MG63 (cell line): ENCODE data around the gene AKAP6. TPM values are rescaled to one million over a fixed set of nuclear protein-coding genes. Genes with fewer than 3 reads are reported as not detected.
"Not testable (repeated sequence)": the region's sequence is repeated elsewhere in the genome, so short reads cannot be mapped to it uniquely, and the experiment has no call there.

Experiments
- DNase-seq: peaks from one replicate; pipeline ENCODE4 v3.0.0-alpha.2; 2020
- H3K27me3 ChIP-seq: fragments of 250-450 bp; sonication (Bioruptor Pico); 2 replicates; pipeline ENCODE4 v1.5.1; 2020; ENCODE audit warnings: mild to moderate bottlenecking, moderate library complexity
- H3K36me3 ChIP-seq: fragments of 250-450 bp; sonication (Bioruptor Pico); 2 replicates; pipeline ENCODE4 v1.5.1; 2020; ENCODE audit warnings: mild to moderate bottlenecking, moderate library complexity
- H3K4me3 ChIP-seq: fragments of 250-450 bp; sonication (Bioruptor Pico); 2 replicates; pipeline ENCODE4 v1.5.1; 2020; ENCODE audit warnings: mild to moderate bottlenecking, moderate library complexity
- H3K9me3 ChIP-seq: fragments of 250-450 bp; sonication (Bioruptor Pico); 2 replicates; pipeline ENCODE4 v1.5.1; 2020; ENCODE audit warnings: mild to moderate bottlenecking, moderate library complexity
- total RNA-seq: library from RNA; depleted of rRNA; stranded (reverse); fragments of >200 nt; shearing (Covaris generic); gene quantifications from 2 replicates; pipeline ENCODE4 v1.2.3, GENCODE V29; 2014; ENCODE audit warnings: low replicate concordance

AKAP6 gene
- total RNA-seq, 1 experiment from 2014 or later: 1.7 TPM

DNA sequence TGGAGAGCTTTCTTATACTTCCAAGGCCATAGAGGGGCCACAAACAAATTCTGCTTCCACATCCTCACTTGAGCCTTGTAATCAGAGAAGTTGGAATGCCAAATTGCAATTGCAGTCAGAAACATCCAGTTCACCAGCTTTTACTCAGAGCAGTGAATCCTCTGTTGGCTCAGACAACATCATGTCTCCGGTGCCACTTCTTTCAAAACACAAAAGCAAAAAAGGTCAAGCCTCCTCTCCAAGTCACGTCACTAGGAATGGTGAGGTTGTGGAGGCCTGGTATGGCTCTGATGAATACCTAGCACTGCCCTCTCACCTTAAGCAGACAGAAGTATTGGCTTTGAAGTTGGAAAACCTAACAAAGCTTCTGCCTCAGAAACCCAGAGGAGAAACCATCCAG, 217.1 kb downstream of the AKAP6 start:
- Histone ChIP-seq H3K9me3 (no peaks in the 10 kb centered on the region), H3K36me3 (no peaks in the 10 kb centered on the region), H3K27me3 (no peaks in the 10 kb centered on the region), H3K4me3 (no peak overlapping the region)
- DNase-seq: no peak

DNA sequence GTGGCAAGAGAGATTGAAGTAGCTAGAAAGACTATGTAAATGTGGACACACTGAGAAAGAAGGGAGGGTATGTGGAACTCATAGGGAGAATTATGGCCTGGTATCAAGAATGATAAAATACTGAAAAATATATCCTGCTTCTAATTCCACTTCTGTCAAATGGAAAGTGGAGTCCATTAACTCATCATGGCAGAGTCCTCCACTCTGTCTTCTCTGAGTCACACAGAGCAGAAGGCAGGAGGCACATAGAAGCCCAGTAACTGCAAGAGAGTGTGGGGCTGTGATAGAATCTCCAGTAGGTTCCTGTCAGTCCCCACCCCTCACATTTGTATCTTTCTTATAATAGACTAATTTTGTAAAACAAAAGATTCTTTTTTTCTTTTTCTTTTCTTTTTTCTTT, 223.7 kb downstream of the AKAP6 start:
- no peaks in the 10 kb centered on the region for H3K27me3 ChIP-seq
- no peak for DNase-seq
- H3K4me3 ChIP-seq: no peak overlapping the region
- H3K36me3 ChIP-seq: no peaks in the 10 kb centered on the region
- H3K9me3 ChIP-seq: no peaks in the 10 kb centered on the region

DNA sequence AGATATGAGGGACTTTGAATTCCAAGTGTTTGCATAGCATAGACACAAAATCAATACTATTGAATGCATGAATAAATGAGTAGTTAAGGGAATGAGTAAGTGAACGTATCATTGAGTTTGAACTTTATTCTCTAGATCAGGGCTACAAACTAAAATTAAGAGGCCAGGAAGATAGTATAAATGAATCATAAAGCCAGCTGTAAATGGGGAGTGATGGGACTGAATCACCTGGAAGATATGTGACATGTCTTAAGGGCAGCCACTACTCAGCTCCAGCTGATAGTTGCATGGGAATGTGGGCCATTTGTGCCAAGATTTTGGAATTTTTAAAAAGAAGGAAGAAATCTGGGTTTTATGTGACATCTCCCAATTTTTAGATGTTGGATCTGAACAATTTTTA, 229.9 kb downstream of the AKAP6 start:
- Histone ChIP-seq H3K36me3 (no peaks in the 10 kb centered on the region), H3K27me3 (no peaks in the 10 kb centered on the region), H3K9me3 (no peaks in the 10 kb centered on the region), H3K4me3 (no peak overlapping the region)
- no peak for DNase-seq

DNA sequence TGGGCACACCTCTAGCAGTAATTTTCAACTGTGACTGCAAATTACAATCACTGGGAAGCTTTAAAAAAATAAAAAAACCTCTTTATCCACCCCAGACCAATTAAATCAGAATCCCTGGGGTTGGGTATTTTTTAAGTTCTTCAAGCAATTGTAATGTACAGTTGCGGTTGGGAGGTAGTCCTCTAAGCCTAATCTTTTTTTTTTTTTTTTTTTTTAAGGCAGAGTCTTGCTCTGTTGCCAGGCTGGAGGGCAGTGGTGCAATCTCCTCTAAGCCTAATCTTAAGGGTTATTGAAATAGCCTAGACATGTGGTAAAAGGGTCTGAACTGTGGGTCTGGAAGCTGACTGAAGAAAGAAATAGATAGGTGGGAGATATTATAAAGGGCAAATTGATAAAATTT, 230.5 kb downstream of the AKAP6 start:
- no peak for DNase-seq
- Histone ChIP-seq H3K4me3 (no peak overlapping the region), H3K9me3 (no peaks in the 10 kb centered on the region), H3K36me3 (no peaks in the 10 kb centered on the region), H3K27me3 (no peaks in the 10 kb centered on the region)

DNA sequence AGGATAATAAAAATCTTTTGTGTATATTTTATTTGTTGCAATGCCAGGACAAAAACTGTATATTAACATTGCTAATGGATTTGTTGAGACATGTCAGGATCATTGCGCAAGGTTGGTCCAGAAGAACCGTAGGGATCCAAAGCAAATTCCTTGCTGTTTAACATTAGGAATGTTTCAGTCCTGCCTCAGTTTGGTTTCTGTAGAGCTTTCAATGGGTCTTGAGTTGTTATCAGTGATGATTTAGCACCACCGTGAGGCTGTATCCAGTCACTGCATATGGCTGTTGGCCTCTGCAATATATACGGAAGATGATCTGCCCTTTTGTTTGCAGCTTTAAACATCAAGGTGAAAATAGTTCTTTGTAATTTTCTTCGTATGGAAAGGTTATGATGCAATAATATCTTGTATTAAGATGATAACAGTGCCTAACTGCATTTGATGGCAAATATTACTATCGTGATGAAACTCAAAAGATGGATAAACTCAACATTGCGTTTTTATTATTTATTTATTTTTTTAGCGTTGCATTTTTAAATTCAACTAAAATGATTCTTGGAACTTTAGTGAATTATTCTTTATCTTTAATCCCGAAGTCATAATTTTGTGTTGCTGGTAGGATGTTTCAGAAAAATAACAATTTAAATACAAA, 231.2 kb downstream of the AKAP6 start:
- H3K36me3 ChIP-seq: no peaks in the 10 kb centered on the region
- peak; percentile 19 for DNase-seq
- H3K4me3 ChIP-seq: no peak overlapping the region
- H3K9me3 ChIP-seq: no peaks in the 10 kb centered on the region
- H3K27me3 ChIP-seq: no peaks in the 10 kb centered on the region

DNA sequence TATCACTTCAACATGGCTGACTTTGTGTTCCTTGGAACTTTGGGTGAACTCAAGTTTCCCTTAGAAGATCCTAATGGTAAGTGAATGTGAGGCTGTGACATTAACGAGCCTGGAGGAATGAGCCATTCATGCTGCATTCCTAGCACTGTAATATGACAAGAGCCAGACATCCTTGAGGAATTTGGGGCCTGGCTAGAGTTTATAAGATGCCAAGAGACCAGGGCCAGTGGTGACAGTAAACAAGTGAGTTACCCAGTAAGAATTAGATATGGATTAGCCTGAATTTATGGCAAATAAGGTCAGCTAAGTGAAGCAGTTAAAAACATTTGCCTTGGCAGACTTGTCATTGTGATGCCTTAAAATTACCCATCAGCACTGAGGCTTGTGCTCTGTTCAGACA, 232.4 kb downstream of the AKAP6 start:
- H3K4me3 ChIP-seq: no peak overlapping the region
- no peaks in the 10 kb centered on the region for H3K36me3 ChIP-seq
- peak; percentile 40 for DNase-seq
- no peaks in the 10 kb centered on the region for H3K9me3 ChIP-seq
- H3K27me3 ChIP-seq: no peaks in the 10 kb centered on the region

DNA sequence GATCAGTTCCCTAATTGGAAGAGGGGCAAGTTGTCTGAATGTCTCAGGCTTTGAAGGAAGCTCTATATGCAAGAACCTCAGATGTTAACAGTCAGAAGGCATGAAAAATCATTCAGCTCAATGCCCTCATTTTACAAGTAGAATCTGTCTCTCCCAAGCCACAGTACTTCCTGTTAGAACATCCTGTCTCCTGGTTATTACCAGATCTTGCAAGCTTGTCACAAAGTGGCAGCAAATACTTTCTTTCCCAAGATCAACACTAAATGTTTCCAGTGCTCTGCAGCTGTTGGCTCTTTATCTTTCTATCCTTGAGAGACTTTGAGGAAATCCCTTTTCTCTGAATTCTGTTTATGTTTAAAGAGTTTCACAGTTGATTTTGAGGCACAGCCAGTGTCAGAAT, 235.5 kb downstream of the AKAP6 start:
- H3K27me3 ChIP-seq: no peaks in the 10 kb centered on the region
- DNase-seq: no peak
- H3K9me3 ChIP-seq: no peaks in the 10 kb centered on the region
- H3K36me3 ChIP-seq: no peaks in the 10 kb centered on the region
- no peak overlapping the region for H3K4me3 ChIP-seq

DNA sequence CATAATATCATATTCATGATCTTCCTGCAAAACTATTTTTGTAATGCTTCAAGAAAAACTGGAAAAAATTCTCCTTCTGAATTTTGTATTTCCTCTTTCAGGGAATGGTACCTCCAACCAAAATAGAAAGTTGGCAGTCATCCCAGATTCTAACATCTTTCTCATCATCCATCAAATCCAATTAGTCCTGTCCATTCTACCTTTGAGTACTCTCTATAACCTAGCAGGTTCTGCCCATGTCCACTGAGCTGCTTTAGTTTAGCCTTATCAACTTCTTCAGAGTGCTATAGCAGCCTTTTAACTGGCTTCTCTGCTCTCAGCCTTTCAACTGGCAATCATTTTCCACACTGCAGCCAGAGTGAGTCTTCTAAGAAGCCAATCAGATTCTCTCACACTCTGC, 236.2 kb downstream of the AKAP6 start:
- DNase-seq: no peak
- Histone ChIP-seq H3K4me3 (no peak overlapping the region), H3K9me3 (no peaks in the 10 kb centered on the region), H3K27me3 (no peaks in the 10 kb centered on the region), H3K36me3 (no peaks in the 10 kb centered on the region)

DNA sequence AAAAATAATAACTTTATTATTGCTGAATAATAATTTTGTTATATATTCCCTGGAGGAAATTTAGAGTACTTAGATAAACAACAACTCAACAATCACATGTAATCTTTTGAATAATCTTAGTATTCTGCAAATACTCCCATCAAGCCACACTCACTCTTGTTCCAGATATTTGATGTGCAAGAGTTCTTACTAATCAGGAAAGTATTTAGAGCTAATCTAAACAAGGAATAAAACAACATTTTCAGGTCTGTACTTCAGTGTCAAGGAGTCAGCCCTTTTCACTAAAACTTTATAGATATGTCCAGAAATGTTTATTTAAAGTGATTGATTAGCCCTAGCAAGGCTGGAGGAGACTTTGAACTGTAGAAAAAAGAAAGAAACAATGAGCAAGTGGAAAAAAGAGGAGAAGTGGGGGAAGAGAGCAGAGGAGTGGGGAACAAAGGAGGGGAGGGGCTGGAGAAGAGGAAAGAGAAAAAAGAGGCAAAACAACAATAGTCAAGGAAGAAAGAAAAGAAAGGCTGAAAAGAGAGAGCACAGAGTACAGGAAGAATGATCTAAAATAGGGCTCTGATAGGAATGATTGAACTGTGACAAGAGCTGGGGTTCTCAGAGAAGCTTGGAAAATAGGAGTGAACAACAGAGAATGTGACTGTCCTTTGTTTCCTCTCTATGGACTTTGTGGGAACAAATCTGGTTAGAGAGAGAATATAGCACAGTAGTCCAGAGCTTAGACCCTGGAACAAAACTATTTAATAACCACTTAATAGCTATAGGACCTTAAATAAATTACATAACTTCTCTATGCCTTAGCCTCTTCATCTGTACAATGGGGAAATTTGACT, 238.7 kb downstream of the AKAP6 start:
- Histone ChIP-seq H3K27me3 (no peaks in the 10 kb centered on the region), H3K36me3 (no peaks in the 10 kb centered on the region), H3K9me3 (no peaks in the 10 kb centered on the region), H3K4me3 (no peak overlapping the region)
- no peak for DNase-seq

DNA sequence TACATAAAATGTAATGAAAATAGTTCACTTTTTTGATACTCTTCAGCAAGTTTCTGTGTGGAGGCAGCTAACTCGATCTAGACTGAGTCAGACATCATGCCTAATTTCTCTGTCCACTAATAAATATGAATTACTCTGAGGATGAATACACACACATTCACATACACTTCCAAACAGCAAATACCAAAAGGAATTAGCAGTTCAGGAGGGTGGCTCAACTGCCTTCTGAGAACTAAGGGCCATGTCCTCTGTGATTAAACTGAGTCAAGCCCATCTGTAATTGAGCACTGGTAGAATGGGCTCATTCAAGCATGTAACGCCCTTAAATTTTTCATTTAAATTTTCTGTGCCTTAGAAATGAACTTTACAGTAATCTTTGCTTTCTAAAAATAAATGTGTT, 242.5 kb downstream of the AKAP6 start:
- no peaks in the 10 kb centered on the region for H3K36me3 ChIP-seq
- H3K9me3 ChIP-seq: no peaks in the 10 kb centered on the region
- H3K4me3 ChIP-seq: no peak overlapping the region
- no peak for DNase-seq
- no peaks in the 10 kb centered on the region for H3K27me3 ChIP-seq

DNA sequence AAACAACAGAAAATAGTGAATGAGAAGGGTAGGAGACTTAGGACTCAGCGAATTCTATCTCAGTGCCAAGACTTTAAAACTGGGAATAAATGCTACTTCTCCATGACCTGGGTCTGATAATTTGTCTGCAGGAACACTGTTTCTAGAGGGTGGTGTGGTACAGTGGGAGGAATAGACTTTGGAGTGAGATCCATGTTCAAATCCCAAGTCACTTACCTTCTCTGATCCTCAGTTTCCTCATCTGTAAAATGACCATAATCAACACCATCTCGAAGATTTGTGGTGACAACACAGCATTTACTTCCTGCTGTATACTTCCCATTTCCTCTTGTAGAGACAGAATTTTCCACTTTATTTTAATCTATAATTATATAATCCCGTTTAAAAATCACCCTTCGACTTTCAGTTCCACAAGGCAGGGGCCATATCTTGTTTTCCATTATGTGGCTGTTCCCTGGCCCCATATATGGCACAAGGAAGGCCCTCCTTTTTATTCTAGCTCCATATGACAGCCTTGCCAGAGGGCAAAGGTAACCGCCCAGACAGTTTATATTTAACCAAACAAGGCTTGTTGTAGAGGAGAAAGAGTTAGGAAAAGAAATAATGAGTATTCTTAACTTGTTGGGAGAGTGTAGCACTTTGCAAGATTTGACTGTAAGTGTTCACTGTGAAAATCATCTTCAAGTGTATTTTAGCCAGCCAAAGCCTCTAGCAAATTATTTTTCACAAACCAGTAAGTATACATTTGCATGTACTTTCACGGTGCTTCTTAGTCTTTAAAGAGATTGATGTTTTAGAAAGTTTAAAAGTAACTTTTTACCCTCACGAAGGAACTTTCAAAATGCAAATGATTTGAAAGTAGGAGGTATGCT, 243.1 kb downstream of the AKAP6 start:
- H3K27me3 ChIP-seq: no peaks in the 10 kb centered on the region
- no peak for DNase-seq
- no peaks in the 10 kb centered on the region for H3K36me3 ChIP-seq
- no peaks in the 10 kb centered on the region for H3K9me3 ChIP-seq
- no peak overlapping the region for H3K4me3 ChIP-seq

DNA sequence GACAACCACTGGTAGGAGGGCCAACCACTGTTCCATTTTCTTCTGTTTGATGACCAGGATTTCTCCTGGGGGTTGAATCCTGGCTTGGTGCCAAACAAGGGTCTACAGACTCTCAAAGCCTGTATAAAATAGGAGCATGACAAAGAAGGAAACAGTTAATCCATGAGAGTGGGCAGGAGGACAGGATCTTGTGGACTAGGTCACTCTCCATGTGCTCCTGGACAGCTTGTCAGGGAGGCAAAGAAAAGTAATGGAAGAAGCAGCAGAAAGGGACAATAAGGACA, 243.7 kb downstream of the AKAP6 start:
- no peaks in the 10 kb centered on the region for H3K9me3 ChIP-seq
- no peaks in the 10 kb centered on the region for H3K36me3 ChIP-seq
- H3K27me3 ChIP-seq: no peaks in the 10 kb centered on the region
- no peak for DNase-seq
- no peak overlapping the region for H3K4me3 ChIP-seq

DNA sequence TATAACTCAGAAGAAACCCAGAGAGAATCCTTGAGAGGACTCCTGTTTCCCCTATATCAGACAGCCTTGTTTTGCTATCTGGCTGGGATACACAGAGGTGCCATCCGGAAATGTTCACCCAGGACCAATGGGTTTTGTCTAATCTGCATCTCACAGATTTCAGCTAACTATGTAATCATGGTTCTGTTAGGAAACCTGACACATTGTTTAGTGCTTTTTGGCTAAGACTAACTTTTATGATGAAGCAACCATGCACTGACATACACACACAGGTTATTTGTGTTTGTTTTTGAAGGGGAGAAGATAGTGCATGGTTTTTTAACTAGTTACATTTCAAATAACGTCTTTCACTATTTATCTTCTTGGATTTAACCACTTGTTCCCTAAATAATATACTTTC, 245.2 kb downstream of the AKAP6 start:
- DNase-seq: no peak
- H3K9me3 ChIP-seq: no peaks in the 10 kb centered on the region

DNA sequence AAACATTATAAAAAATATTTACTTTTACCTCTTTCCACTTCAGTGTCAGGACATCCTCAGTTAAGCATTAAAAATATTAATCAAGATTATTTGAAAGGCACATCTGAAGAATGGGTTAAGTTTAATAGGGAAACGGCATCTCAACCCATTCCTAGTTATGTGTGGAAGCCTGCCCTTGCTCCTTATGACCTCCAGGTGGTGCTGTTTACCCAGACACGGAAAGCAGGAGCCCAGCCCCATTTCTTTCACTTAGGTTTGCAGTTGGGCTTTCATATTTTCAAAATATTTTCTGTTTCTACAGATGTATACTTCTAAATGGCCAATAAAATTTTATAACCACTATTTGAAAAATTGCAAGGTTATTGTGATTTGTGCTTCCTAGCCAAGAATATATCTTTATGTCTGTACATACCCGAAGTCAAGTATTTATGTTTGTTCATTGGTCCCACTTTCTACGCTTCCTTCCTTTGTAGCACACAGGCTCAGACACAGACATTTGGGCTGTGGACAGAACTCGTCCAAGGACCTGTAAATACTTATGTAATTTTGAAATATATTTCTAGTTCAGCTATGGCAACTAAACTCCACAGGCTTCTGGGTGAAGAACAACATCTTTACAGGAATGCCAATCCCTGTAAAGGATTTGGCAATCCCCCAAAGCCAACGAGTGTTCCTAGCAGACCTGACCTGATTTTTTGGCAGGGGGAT, 247.1 kb downstream of the AKAP6 start:
- DNase-seq: no peak
- no peaks in the 10 kb centered on the region for H3K27me3 ChIP-seq
- no peak overlapping the region for H3K4me3 ChIP-seq
- no peaks in the 10 kb centered on the region for H3K9me3 ChIP-seq
- no peaks in the 10 kb centered on the region for H3K36me3 ChIP-seq

More for the DNA sequence above, 245.2 kb downstream of the AKAP6 start:
- no peaks in the 10 kb centered on the region for H3K27me3 ChIP-seq
- no peaks in the 10 kb centered on the region for H3K36me3 ChIP-seq
- H3K4me3 ChIP-seq: no peak overlapping the region

DNA sequence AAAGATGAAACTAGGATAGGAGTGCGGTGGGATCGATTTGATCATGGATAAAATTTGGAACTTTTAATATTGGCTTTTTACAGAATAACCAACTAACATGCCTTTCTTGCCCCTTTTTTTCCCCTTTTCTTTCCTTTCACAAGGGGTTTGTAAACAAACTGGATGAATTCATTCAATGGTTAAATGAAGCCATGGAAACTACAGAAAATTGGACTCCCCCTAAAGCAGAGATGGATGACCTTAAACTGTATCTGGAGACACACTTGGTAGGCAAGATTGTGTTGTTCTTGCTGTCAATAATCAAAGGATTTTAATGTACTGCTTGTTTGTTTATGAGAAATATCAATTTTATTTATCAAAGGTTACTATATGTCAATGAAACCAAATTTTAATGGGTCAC, 247.9 kb downstream of the AKAP6 start:
- Histone ChIP-seq H3K4me3 (no peak overlapping the region), H3K27me3 (no peaks in the 10 kb centered on the region), H3K36me3 (no peaks in the 10 kb centered on the region), H3K9me3 (no peaks in the 10 kb centered on the region)
- DNase-seq: no peak

DNA sequence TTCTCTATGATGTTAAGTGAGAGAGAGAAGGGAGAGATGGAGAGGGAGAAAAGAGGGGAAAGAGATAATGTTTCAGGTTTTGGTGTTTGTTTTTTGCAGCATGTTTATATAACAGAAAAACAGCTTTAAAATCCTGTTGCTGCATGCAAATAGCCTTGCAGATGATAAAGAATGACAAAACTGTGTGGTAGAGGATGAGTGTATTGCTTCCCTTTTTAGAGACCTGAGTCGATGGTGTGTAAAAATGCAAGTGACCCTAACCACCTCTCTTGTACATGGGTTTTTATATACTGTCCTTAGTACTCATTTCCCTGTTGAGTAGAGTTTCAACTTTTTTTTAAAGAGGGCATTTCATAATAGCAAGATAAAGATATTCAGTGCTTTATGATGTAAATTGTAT, 249.1 kb downstream of the AKAP6 start:
- DNase-seq: no peak

DNA sequence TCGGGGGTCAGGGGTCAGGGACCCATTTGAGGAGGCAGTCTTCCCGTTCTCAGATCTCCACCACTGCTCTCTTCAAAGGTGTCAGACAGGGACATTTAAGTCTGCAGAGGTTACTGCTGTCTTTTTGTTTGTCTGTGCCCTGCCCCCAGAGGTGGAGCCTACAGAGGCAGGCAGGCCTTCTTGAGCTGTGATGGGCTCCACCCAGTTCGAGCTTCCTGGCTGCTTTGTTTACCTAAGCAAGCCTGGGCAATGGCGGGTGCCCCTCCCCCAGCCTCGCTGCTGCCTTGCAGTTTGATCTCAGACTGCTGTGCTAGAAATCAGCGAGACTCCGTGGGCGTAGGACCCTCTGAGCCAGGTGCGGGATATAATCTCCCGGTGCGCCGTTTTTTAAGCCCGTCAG, 254.3 kb downstream of the AKAP6 start:
- not testable (repeated sequence) for H3K9me3 ChIP-seq, H3K36me3 ChIP-seq, H3K27me3 ChIP-seq, H3K4me3 ChIP-seq, DNase-seq

More for the DNA sequence above, 249.1 kb downstream of the AKAP6 start:
- Histone ChIP-seq H3K4me3 (no peak overlapping the region), H3K9me3 (no peaks in the 10 kb centered on the region), H3K36me3 (no peaks in the 10 kb centered on the region), H3K27me3 (no peaks in the 10 kb centered on the region)
